Measurements from ENCODE around the gene KRT7. TPM values are rescaled to one million over a fixed set of nuclear protein-coding genes. Genes with fewer than 3 reads are reported as not detected.

KRT7 gene
- total RNA-seq, 1 donor from 2014 or later: 18.8 TPM

DNA sequence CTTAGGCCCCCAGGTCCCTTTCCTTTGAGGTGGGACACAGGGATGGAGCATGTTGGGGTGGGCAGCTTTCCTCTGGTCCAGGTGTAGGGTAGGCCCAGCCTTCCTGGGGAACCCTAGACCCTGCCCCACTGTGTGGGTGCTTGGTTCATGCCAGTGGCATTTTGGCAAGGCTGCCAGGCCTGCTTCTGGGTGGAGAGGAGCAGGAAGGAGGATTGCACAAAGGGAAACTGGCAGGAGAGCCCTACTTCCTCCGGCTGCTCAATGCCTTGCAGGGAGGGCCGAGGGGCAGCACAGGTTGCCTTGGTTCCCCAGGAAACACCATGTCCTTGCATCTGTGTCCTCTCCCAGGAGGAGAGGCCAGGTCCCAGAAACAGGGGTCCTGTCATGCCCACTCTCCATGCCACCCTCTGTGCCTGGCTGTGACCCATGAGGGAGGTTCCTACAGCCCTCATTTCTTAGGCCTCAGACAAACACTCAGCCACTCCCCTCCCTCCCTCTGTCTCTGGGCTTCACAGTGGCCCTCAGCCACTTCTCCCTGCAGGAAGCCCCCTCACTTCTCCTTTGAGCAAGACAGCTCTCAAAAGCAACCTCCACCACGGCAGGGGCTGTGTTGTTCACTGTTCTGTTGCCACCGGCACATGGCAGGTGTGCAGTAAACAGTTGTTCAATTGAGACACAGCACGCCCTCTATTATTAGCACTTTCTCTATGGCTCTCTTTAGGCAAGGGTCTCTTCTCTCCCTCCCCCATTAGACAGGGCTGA, 34.4 kb upstream of the KRT7 start:
- no peak for DNase-seq (ENCODE audit: low spot score)
- peak; percentile 12 for ATAC-seq

DNA sequence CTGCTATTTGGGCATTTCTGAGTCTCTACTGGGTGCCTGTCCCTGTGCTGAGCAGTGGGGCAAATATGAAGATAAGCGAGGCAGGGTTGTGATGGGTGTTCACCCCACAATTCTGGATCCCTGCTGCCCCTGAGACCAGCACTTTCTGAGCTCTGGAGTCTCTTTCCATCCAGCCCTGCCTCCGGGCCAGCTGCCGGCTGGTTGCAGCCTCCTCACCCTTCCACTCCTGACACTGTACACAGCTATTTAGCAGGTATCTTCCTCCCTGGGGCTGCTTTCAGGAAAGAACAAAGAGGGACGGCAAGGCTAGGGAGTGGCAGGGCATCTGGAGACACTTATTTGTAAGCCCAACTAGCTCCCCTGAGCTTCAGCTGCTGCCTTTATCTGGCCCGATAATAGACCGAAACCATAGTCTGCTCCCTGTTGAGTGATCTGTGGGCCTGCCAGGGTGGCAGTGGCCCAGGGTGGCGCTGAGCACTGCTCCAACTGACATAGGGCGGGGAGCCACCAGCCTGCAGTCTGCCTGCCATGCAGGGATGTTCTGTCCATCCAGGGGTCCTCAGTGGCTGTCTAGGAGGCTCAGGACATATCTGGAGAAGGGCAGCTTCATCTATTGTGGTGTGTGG, 33.6 kb upstream of the KRT7 start:
- ATAC-seq (no peak), DNase-seq (ENCODE audit: low spot score) (no peak)

DNA sequence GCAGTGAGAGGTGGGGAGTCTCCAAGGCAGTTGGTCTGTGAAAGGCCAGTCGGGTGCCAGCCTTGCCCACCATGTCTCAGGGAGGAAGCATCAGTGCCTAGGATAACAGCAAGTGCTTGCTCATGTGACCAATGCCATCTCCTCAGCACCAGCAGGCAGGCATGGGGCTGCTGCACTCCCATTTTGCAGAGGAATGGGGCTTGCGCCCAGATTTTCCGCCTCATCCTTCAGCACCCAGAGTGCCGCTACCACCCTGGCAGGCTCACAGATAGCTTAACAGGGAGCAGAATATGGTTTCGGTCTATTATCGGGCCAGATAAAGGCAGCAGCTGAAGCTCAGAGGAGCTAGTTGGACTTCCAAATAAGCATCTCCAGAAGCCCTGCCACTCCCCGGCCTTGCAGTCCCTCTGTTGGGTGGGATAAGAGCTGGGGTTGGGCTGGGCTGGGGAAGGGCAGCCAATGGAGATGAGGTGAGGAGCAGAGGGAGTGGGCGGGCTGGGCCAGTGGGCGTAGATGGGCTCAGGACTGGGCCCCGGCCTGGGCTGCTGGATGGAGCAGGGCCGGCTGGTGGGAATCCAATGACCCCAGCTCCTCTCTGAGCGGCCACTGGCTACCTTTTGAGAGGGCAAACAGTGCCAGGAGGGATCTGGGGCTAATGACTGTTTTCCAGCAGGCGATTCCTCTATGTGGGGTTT, 32.8 kb upstream of the KRT7 start:
- DNase-seq (ENCODE audit: low spot score) (no peak), ATAC-seq (no peak)

DNA sequence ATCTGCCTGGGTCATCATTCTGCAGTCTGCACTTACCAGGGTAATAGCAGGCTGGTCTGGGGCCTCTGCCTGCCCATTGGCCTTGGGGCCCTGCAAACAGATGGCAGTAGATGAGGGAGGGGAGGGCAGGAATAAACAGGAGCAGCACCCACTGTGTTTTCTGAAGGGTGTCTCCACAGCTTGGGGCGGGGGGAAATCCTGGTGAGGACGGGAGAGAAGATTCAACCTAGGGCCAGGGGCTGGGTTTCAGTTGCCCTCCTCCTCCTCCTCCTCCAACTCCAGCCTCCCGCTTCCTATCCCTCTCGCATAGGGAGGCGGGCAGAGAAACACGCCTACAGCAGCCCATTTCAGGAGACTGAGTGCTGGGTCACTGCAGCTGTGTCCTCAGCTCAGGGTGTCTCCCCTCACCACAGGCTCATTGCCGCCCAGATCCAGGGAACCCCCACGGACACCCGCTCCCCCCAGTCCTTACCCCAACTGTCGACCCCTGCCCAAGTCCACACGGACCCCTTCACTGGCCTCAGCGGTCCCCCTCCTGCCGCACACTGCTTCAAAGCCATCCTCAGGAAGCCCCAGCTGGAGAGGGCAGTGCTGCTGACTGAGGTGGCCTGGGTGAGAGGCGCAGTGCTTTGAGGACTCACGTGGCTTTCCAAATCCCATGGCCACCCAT, 32.1 kb upstream of the KRT7 start:
- ATAC-seq (no peak), DNase-seq (ENCODE audit: low spot score) (no peak)

DNA sequence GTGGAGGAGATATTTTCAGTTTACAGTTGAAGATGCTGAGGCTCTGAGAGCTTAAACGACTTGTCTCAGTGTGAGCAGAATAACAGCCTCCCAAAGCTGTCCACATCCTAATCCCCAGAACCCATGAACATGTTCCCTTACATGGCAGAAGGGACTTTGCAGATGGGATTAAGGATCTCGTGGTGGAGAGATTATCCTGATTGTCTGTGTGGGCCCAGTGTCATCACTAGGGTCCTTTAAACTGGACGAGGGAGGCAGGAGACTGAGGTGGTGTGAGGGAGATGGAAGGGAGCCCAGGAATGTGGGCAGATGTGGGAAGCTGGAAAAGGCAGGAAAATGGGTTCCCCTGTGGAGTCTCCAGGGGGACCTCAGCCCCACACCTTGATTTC, 31.6 kb upstream of the KRT7 start:
- DNase-seq (ENCODE audit: low spot score): no peak
- ATAC-seq: no peak

DNA sequence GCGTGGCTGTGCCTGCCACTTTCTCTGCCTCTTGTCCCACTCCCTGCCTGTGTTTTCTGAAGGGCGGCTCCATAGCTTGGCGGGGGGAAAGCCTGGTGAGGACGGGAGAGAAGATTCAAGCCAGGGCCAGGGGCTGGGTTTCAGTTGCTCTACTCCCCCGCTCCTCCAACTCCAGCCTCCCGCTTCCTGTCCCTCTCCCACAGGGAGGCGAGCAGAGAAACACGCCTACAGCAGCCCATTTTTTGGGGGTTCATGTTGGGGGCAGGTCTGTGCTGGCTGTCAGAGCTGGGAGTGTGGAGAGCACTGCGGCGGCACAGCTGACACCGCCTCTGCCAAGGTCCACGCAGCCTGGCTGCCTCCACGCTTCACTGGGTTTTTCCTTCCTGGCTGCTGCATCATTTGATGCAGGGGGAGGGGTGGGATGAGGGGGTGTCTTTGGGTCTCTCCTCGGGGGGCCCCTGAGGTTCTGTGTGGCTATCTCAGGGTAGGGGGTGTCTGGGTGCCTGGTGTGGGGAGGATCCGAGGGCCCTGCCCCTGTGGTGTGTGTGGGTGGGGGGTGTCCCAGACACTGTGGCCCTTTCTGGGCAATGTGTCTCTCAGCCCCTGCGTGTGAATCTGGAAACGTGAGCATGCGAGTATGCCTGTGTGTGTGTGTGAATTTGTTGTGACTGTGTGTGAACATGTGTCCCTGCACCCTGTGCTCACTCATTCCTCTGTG, 30.5 kb upstream of the KRT7 start:
- DNase-seq (ENCODE audit: low spot score) (no peak), ATAC-seq (no peak)

DNA sequence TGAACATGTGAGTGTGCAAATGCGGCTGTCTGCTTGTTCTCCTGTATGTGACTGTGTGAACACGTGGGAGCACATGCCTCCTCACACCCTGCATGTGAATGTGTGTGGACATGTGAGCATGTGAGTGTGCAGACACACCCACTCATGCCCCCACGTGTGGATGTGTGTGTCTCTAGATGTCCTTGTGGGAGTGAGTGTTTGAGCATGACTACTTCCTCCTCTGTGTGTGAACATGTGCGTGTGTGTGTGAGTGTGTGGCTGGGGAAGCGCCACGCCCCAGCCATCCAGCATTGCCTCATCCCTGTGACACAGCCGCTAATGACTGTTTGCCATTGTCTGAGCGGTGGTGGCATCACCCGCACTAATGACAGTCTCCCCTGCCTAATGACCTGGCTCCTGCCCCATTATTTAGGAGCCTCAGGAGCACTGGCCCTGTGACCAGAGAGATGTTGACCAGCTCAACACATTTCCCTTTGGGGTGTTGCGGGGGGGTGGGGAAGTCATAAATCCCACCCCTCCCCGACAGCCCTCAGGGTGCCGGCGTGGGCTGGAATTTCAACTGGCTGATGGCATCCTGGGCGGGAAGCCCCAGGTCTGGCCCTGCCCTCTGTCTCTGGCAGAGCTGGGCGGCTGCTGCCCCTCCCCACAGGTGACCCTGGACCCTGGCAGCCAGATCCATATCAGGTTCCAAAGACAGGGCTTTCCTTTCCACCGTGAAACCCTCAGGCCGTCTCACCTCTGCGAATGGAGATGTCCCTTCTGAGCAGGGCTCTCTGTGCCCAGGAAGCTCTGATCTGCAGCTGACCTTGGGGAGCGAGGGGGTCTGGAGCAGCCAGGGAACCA, 29.7 kb upstream of the KRT7 start:
- no peak for DNase-seq (ENCODE audit: low spot score)
- peak; percentile 62 for ATAC-seq

DNA sequence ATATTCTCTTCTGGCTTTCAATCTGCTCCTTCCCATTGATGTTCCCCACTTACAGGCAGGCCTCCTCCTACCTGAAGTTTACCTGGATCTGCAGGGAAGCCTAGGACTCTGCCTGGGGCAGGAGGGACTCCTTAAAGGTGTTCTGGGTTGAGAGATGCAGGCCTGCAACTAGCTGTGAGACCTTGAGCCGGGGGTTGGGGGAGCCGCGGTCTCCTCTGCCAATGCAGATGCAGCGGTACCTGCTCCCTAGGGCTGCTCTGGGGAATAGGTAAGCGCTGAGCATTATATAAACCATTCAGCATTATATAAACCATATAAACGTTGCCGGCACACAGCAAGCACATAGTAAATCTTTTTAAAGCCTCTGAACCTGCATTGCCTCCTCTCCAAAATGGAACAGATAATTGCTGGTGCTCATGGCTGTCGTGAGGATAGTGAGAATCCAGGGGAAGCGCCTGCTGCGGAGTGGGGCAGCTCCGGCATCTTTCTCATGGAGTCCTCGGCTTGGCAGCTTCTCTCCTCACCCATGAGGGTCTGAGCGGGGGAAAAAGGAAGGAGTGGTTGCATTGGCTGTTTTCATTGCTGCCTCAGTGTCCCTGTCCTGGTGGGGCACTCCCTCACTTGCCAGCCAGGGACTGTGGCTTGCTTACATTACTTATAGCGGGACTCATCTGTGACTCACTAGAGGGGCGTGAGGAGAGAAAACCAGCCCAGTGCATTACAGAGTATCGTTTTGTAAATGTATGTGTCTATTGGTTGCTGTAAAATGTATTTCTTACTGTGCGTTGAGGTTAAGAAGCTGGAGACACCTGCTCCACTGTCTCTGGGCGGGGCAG, 28.7 kb upstream of the KRT7 start:
- ATAC-seq (no peak), DNase-seq (ENCODE audit: low spot score) (no peak)

DNA sequence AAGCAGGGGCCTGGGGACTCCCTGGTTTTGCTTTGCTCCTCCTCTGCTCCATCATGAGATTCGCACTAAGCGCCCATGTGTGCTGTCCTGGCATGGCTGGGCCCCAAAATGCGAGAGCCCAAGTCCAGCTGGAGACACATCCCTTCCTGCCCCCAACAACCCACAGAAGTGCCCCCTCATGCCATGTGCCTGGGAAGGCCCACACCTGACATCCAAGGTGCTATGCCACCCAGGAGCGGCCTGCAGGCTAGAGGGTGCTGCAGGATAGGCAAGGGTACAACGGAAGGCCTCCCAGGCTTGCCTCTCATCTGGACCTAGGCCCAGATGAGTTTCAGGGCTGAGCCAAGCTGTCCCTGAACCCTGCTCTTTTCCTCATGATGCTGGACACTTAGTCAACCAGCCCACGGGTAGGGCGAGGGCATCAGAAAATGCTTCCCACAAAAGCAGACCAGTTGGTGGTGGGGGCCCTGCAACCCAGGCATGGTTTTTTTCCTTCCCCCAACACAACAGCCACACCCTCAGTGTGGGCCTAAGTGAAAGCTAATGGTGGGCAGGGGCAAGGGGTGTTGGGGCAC, 28.0 kb upstream of the KRT7 start:
- DNase-seq (ENCODE audit: low spot score): no peak

DNA sequence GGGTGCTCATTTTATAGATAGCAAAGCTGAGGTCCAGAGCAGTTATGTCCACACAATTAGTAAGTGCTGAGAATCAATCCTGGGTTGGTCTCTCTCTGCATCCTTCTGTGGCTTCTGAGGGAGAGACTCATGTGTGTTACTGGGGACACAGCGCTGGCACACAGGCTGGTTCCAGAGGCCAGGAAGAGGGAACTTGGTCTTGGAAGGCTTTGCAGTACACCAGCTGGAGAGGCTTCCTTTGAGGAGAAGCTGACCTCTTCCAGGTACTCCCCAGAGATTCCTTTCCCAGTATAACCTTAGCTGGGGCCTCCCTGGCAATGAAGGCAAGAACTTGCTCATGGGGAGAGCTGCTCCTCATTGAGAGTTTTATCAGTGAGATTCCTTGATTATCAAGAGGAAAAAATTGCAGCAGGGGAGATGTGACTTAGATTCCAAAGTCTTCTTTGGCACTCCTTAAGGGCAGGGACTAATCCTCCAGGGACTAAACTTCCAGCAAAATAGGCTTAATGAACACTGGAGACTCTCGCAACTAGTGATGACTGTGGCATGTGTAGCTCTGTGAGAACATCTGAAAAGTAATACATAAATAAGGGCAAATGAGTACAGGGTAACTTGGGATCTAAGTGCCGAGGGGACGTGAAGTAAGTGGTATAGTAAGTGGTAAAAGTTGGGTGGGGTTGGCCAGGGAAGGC, 27.3 kb upstream of the KRT7 start:
- ATAC-seq (no peak), DNase-seq (ENCODE audit: low spot score) (no peak)

More for the DNA sequence above, 28.0 kb upstream of the KRT7 start:
- ATAC-seq: no peak

DNA sequence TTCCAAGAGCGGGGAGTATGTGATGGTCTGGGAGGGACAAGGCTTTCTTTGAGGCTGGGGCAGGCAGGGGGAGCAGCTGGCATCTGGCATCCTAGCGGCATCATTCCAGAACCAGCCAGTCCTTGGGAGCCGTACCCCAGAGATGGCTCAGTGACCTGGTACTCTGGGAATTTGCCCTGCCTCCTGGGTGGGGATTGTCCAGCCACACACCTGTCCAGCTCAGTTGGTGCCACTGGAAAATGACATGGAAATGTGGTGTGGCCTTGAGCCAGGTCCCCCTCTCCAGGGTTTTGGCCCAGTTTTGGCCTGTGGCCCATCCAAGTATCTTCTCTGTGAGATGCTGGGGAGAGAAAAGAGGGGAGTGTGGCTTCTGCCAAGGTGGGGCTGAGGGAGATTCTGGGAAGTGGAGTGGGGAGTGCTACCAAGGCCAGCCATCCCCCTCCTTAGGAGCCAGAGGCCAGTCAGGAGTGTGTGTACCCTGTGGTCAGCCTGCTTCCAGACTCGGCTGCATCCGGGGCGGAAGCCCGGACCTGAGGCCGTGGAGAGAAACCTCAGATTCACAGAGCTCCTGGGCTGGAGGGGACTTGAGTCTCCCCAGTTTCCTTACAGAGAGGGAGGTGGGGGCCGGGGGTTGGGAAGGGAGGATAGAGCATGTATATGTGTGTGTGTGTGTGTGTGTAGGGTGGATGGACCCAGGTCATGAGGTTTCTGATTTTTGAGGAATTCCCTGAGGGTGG, 26.6 kb upstream of the KRT7 start:
- DNase-seq (ENCODE audit: low spot score) (no peak), ATAC-seq (no peak)

DNA sequence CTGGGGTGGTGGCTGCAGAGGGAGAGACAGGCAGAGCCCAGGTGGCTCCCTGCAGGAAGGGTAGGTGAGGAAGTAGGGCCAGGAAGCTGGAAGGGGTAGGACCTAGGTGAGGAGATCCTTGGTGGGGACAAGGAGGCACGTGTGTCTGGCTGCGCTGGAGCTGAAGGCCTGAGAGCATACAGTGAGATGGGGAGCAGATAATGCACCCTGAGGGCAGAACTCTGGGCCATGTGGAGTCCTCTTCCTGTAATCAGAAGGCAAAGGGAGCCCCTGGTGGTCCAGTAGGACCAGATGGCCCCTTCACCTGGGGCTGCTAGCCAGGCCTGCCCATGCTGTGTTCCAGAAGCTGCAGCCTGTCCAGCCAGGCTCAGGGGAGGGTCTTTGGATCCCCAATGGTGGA, 25.9 kb upstream of the KRT7 start:
- ATAC-seq (no peak), DNase-seq (ENCODE audit: low spot score) (no peak)

DNA sequence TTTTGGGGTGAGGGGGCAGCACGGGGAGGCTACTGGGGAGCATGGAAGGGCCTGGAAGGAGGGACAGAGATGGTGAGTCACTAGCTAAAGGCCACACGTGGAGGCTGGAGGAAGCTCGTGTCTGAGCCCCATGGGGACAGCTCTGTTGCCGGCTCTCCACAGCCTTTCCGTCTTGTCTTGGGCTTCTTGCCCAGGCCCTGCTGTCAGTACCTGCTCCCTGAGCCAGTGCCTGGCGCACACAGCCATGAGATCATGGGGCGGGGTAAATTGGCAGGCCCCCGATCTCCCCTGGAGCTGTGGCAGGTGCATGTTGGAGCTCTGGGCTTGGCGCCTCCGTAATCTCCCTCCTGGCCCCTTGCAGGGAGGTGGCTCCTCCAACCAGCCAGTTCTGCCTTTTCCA, 25.1 kb upstream of the KRT7 start:
- no peak for DNase-seq (ENCODE audit: low spot score)
- no peak for ATAC-seq

DNA sequence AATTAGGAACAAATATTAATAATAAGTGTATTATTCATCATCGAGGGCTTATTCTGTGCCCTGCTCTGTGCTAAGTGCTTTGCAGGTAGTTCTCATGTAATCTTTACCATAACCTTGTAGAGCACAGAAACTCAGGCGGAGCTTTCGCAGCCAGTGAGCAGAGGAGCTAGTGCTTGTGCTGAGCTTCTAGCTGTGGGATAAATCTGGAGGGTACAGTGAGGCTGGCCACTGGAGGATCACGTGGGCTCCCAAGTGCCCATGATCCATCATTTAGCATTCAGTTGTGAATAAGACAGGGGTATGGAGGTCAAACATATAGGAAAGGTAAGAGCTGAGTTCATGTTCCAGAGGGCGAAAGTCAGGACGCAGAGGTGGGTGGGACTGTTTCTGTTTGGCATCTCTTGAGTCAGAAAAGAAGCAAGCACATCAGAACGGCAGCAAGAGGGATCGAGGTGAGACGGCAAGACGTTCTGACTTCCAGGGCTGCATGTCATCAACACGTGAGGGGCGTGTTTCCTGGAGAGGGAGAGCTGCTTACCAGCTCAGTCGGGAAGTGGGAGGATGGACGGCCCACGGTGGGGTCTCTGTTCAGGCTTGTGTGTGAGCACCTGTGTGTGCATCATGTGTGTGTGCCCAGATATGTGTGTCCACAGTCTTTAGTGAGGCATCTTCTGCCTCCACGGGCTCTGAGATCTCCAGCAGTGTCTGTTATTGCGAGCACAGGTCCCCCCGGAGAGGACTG, 24.4 kb upstream of the KRT7 start:
- ATAC-seq (no peak), DNase-seq (ENCODE audit: low spot score) (no peak)

DNA sequence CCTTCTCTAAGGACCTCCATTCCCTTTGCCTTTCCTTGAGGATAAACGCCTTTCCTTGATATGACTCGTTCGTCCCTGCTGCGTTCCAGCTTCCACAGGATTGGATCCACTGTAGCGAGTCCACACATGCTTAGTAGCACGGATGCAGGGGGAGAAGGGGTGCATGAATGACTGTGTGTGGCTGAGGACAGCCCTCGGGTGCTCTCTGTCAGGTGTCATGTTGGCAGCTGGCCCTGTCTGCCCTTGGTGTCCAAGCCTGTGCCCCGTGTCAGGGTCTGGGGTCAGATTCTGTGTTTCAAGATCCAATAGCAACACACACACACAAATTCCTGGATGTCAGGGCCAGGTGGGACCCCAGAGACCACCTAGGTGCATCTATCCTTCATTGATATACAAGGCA, 23.7 kb upstream of the KRT7 start:
- ATAC-seq (no peak), DNase-seq (ENCODE audit: low spot score) (no peak)

DNA sequence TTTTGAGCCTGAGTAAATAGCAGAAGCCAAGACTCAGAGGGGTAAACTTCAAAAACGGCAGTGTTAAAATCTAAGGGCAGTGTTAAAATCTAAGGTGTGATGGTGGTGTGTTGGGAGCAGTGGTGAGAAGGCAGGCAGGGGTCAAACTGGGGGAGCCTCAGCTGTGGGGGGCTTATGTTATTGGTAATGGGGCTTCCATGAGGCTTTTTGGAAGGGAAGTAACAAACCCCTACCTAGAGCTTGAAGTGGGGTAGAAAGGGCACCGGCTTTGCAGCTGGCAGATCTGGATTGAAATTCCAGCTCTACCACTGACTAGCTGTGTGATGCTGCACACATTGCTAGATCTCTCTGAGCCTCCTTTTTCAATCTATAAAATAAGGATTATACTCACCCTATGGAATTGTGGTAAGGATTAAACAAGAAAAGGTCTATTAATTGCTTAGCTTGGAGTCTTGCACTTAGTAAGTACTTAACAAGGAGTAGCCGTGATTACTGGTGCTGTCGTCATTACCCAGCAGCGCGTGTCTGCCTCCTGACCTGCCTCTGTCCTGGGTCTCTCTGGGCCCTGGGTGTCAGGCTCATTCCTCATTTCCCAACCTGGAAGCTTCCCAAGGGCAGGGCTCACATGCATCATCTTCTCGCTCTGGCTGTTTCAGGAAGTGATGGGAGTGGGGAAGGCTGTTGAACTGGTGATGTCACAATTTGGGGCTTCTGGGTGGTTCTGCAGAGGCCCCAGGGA, 22.7 kb upstream of the KRT7 start:
- ATAC-seq (no peak), DNase-seq (ENCODE audit: low spot score) (no peak)

All from left lobe of liver (tissue), 2 donors.